Thymus (tissue), 11 donors: ENCODE data around the gene OR7A10. TPM values are rescaled to one million over a fixed set of nuclear protein-coding genes. Genes with fewer than 3 reads are reported as not detected.
"Not testable (repeated sequence)": the region's sequence is repeated elsewhere in the genome, so short reads cannot be mapped to it uniquely, and the experiment has no call there.

Source experiments
- DNase-seq, 9 donors: peaks; one replicate each; pipeline ENCODE4 v3.0.0-alpha.2; 2013; ENCODE audit warnings: low spot score in 9 of 9, low read depth in 6 of 9, missing footprints in 1 of 9
- H3K27ac ChIP-seq, 2 donors: one replicate each; pipeline ENCODE4 v1.5.1; 2013; ENCODE audit warnings: control low read depth in 1 of 2, low read depth in 1 of 2, low read length in 1 of 2, mild to moderate bottlenecking in 1 of 2, moderate library complexity in 1 of 2
- H3K27me3 ChIP-seq, 2 donors: one replicate each; pipeline ENCODE4 v1.5.1; 2013; ENCODE audit warnings: low read length in 1 of 2; ENCODE audit not compliant: control insufficient read depth in 2 of 2, insufficient read depth in 1 of 2
- H3K36me3 ChIP-seq, 2 donors: one replicate each; pipeline ENCODE4 v1.5.1; 2013; ENCODE audit warnings: low read length in 1 of 2, mild to moderate bottlenecking in 1 of 2, moderate library complexity in 1 of 2; ENCODE audit not compliant: control insufficient read depth in 2 of 2, insufficient read depth in 2 of 2
- H3K4me1 ChIP-seq, 2 donors: one replicate each; pipeline ENCODE4 v1.5.1; 2013; ENCODE audit warnings: low read length in 2 of 2; ENCODE audit not compliant: control insufficient read depth in 2 of 2, insufficient read depth in 2 of 2
- H3K4me3 ChIP-seq, 2 donors: one replicate each; pipeline ENCODE4 v1.5.1; 2013; ENCODE audit warnings: low read length in 2 of 2, control low read depth in 1 of 2, mild to moderate bottlenecking in 1 of 2
- H3K9me3 ChIP-seq, 2 donors: one replicate each; pipeline ENCODE4 v1.5.1; 2013; ENCODE audit warnings: low read length in 1 of 2, mild to moderate bottlenecking in 1 of 2; ENCODE audit not compliant: control insufficient read depth in 2 of 2, insufficient read depth in 1 of 2
- WGBS: extraction: QIAGEN DNeasy Blood & Tissue Kit; methylation state at CpG from one replicate; pipeline ENCODE4 v1.1.7; 2013; 5-methylcytosine and 5-hydroxymethylcytosine counted together
- polyA plus RNA-seq: library from polyadenylated mRNA; stranded (reverse); fragments of 200-250 nt; gene quantifications from one replicate; pipeline ENCODE4 v1.2.3, GENCODE V29; 2013
- total RNA-seq: library from RNA; stranded (reverse); fragments of 120-200 nt; gene quantifications from one replicate; pipeline ENCODE4 v1.2.4, GENCODE V29; 2013
- donor health status: healthy.

Gene OR7A10
- total and polyA plus RNA-seq, 2 donors: not detected

DNA sequence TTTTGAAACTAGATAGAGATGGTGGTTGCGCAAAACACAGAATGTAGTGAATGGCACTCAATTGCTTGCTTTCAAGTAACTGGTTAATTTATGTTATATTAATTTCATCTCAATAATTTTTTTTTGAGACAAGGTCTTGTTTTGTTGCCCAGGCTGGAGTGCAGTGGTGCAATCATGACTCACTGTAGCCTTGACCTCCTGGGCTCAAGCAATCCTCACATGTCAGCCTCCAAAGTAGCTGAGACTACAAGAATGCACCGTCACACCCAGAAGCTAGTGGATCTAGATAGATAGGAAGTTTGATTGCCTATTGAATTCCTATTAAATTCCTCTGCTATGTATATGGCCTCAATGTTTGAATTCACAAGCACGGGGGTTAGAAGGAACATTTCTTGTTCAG, 44.0 kb downstream of the OR7A10 start:
- Histone ChIP-seq H3K4me3 (no peak overlapping the region), H3K36me3 (no peaks in the 10 kb centered on the region), H3K9me3 (no peaks in the 10 kb centered on the region), H3K27me3 (no peaks in the 10 kb centered on the region), H3K4me1 (no peaks in the 10 kb centered on the region), H3K27ac (no peak overlapping the region)
- 97% methylated on average over 3 of the region's 3 CpGs for WGBS
- no peak for DNase-seq

DNA sequence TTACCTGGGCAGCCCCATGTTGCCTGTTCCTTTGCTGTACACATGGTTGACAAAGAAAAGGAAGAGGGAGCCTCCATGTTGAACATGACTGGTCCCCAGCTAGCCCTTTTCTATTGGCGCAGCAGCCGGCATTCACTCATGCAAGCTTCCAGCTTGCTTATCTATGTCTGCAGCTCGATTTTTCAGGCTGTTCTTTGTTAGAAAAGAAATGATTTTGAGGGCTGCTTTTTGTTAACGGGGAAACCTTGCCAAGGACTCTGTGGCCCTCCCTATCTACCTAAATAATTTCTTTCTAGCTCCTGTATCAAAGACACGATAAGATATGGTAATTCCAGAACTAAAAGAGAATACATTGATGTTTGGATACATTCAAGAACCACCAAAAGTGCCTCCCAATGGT, 50.0 kb downstream of the OR7A10 start:
- H3K27me3 ChIP-seq: no peaks in the 10 kb centered on the region
- DNase-seq: no peak
- no peak overlapping the region for H3K27ac ChIP-seq
- H3K36me3 ChIP-seq: no peaks in the 10 kb centered on the region
- WGBS: 87% methylated on average over 5 of the region's 5 CpGs
- H3K4me1 ChIP-seq: no peaks in the 10 kb centered on the region
- no peaks in the 10 kb centered on the region for H3K9me3 ChIP-seq
- H3K4me3 ChIP-seq: no peak overlapping the region

DNA sequence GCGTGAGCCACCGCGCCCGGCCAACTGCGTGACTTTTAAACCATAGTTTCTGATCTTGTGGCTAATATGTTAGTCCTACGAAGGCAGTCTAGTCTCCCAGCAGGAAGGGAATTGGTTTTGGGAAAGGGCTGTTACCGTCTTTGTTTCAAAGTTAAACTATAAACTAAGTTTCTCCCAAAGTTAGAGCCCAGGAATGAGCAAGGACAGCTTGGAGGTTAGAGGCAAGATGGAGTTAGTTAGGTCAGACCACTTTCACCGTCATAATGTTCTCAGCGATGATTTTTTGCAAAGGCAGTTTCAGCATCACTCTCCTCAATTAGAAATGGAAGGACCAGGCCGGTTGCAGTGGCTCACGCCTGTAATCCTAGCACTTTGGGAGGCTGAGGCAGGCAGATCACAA, 52.7 kb downstream of the OR7A10 start:
- Histone ChIP-seq H3K4me3 (no peak overlapping the region), H3K9me3 (no peaks in the 10 kb centered on the region), H3K27ac (no peak overlapping the region), H3K36me3 (no peaks in the 10 kb centered on the region), H3K27me3 (no peaks in the 10 kb centered on the region), H3K4me1 (no peaks in the 10 kb centered on the region)
- 92% methylated on average over 11 of the region's 11 CpGs for WGBS
- no peak for DNase-seq

DNA sequence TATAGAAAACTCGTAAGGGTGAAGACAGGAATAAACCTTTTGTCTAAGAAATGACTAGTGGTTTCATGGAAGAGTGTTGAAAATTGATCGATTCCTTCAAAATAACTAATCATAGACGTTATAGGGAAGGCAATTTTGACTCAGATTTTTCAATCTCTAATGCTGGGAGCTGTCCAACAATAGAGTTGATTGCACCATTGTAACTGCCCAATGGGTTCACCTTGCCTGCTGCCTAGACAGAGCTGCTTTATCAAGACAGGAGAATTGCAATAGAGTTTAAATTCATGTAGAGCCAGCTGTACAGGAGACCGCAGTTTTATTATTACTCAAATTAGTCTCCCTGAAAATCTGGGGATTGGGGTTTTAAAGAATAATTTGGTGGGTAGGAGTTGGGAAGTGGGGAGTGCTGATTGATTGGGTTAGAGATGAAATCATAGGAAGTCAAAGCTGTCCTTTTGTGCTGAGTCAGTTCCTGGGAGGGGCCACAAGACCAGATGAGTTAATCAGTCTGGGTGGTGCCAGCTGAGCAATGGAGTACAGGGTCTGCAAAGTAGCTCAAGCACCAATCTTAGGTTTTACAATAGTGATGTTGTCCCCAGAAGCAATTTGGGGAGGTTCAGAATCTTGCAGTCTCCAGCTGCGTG, 53.5 kb downstream of the OR7A10 start:
- WGBS: 92% methylated on average over 5 of the region's 5 CpGs

DNA sequence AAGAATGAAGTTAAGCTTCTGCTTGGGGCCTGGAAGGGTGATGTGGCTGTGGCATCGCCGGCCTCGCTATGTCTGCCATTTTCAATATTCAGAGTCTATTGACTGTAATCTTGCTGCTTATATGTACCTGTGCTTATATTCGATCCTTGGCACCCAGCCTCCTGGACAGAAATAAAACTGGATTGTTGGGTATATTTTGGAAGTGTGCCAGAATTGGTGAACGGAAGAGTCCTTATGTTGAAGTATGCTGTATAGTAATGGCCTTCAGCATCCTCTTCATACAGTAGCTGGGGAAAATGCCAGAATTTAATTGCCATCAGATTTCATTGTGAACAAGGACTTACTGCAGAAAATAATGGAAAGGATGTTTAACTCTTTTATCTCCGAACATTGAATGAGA, 56.5 kb downstream of the OR7A10 start:
- 98% methylated on average over 6 of the region's 6 CpGs for WGBS

More for the DNA sequence above, 53.5 kb downstream of the OR7A10 start:
- no peaks in the 10 kb centered on the region for H3K9me3 ChIP-seq
- H3K27ac ChIP-seq: no peak overlapping the region
- no peaks in the 10 kb centered on the region for H3K4me1 ChIP-seq
- H3K4me3 ChIP-seq: no peak overlapping the region
- DNase-seq: no peak
- no peaks in the 10 kb centered on the region for H3K36me3 ChIP-seq
- no peaks in the 10 kb centered on the region for H3K27me3 ChIP-seq

More for the DNA sequence above, 56.5 kb downstream of the OR7A10 start:
- H3K36me3 ChIP-seq, H3K9me3 ChIP-seq, DNase-seq, H3K27me3 ChIP-seq, H3K27ac ChIP-seq, H3K4me3 ChIP-seq, H3K4me1 ChIP-seq: not testable (repeated sequence)

Other genes starting within 250 kb of the OR7A10 start
- 0.33 TPM for gene ADGRE3, start 174.1 kb downstream of the OR7A10 start, total RNA-seq
- gene ADGRE3, start 174.1 kb downstream of the OR7A10 start, polyA plus RNA-seq: 0.09 TPM
- 6.8 TPM for gene ZNF333, start 158.9 kb downstream of the OR7A10 start, total RNA-seq
- gene ZNF333, start 158.9 kb downstream of the OR7A10 start, polyA plus RNA-seq: 14.5 TPM
- gene ADGRE2, start 70.4 kb downstream of the OR7A10 start, total RNA-seq: 1.2 TPM
- gene ADGRE2, start 70.4 kb downstream of the OR7A10 start, polyA plus RNA-seq: 3.4 TPM
- not detected for gene OR7A5, start 13.7 kb downstream of the OR7A10 start, total RNA-seq
- gene OR7A5, start 13.7 kb downstream of the OR7A10 start, polyA plus RNA-seq: 0.16 TPM
- not detected for gene OR7C1, start 13.7 kb downstream of the OR7A10 start, total RNA-seq
- 0.11 TPM for gene OR7C1, start 13.7 kb downstream of the OR7A10 start, polyA plus RNA-seq
- not detected for gene OR7A17, start 37.2 kb upstream of the OR7A10 start, total RNA-seq
- not detected for gene OR7A17, start 37.2 kb upstream of the OR7A10 start, polyA plus RNA-seq
- not detected for gene OR7C2, start 92.6 kb upstream of the OR7A10 start, total RNA-seq
- gene OR7C2, start 92.6 kb upstream of the OR7A10 start, polyA plus RNA-seq: not detected
- 0.05 TPM for gene SLC1A6, start 130.9 kb upstream of the OR7A10 start, total RNA-seq
- 0.18 TPM for gene SLC1A6, start 130.9 kb upstream of the OR7A10 start, polyA plus RNA-seq
- 0.24 TPM for gene CASP14, start 200.6 kb upstream of the OR7A10 start, total RNA-seq
- gene CASP14, start 200.6 kb upstream of the OR7A10 start, polyA plus RNA-seq: 13.0 TPM
- not detected for gene OR1I1, start 233.3 kb upstream of the OR7A10 start, total RNA-seq
- 0.05 TPM for gene OR1I1, start 233.3 kb upstream of the OR7A10 start, polyA plus RNA-seq